ENCODE results near the gene GRAMD1B. TPM values are rescaled to one million over a fixed set of nuclear protein-coding genes. Genes with fewer than 3 reads are reported as not detected.

The GRAMD1B gene
- total and polyA plus RNA-seq, 5 experiments from 2014 or later, result 0.76 to 10.7 (median 1.3) TPM

Small RNA genes within 50 kb of the gene (microRNA-seq; reads per million reads assigned to microRNA genes)
- not detected for gene MIR4493 (ENCODE audit: borderline microRNAs expressed)

Other genes with a start within 250 kb of the GRAMD1B start
- under 1 TPM in 1 of 2 experiments, not detected in 1; 0.08 TPM for gene CLMP, start 235.0 kb upstream of the GRAMD1B start, total RNA-seq
- gene CLMP, start 235.0 kb upstream of the GRAMD1B start, polyA plus RNA-seq, result under 1 TPM; 0.08 to 0.28 (median 0.12) TPM
- not detected for gene SCN3B, start 224.4 kb downstream of the GRAMD1B start, total RNA-seq
- gene SCN3B, start 224.4 kb downstream of the GRAMD1B start, polyA plus RNA-seq, result not detected

All from naive thymus-derived CD8-positive, alpha-beta T cell (primary cell).